ENCODE measurements around the gene IMMP2L. TPM values are rescaled to one million over a fixed set of nuclear protein-coding genes. Genes with fewer than 3 reads are reported as not detected.
A peak's percentile ranks its signal among the peaks of the same experiment; 100 is the strongest.

Gene IMMP2L
- total RNA-seq, 4 donors from 2014 or later, result 13.5 to 23.7 (median 18.3) TPM

DNA sequence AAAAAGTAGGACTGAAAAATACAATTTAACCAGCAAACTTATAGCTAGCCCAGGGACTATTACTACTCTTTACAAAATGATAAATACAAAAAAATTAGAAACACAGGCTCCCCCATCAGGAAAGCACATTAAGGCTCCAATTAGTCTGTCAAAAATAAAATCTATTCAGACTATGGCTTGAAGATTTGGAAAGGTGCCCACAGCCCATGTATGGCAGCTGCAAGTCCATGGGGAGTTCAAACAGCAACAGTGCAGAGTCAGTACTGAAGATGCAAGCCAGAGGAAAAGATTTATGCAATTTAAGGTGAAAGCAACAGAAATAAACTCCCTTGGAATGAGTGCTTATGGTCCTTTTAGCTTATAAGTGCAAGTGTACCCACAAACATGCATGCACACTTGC lies 29.7 kb downstream of the IMMP2L start:
- Histone ChIP-seq H3K4me3 (no peak overlapping the region), H3K4me1 (peaks cover 0 to 32% (median 4%) of the 10 kb centered on the region in 4 donors), H3K36me3 (no peaks in the 10 kb centered on the region), H3K27me3 (no peaks in the 10 kb centered on the region), H3K9me3 (no peaks in the 10 kb centered on the region), H3K27ac (no peak overlapping the region)
- DNase-seq (ENCODE audit: low spot score in 2 of 2), result no peak
- TF ChIP-seq EP300 (IDR thresholded peaks at IDR 0.05) (no peak), CTCF (IDR thresholded peaks at IDR 0.05) (no peak), POLR2A (IDR thresholded peaks at IDR 0.05) (no peak)

GRCh38 chr7:111531993-111532392 lies 30.3 kb downstream of the IMMP2L start:
- no peak for TF ChIP-seq POLR2A (IDR thresholded peaks at IDR 0.05)
- TF ChIP-seq CTCF (IDR thresholded peaks at IDR 0.05), result no peak
- peak in 1 of 2 donors; percentile 37 for TF ChIP-seq EP300 (IDR thresholded peaks at IDR 0.05)
- H3K36me3 ChIP-seq, result no peaks in the 10 kb centered on the region
- no peaks in the 10 kb centered on the region for H3K9me3 ChIP-seq
- H3K27ac ChIP-seq, result no peak overlapping the region
- no peaks in the 10 kb centered on the region for H3K27me3 ChIP-seq
- H3K4me1 ChIP-seq, result peaks cover 0 to 32% (median 4%) of the 10 kb centered on the region in 4 donors
- H3K4me3 ChIP-seq, result no peak overlapping the region
- no peak for DNase-seq (ENCODE audit: low spot score in 2 of 2)
- 84 to 95% methylated on average over 3 of the region's 3 CpGs for WGBS, 2 donors

GRCh38 chr7:111530356-111530668 lies 32.0 kb downstream of the IMMP2L start:
- Histone ChIP-seq H3K4me3 (no peak overlapping the region), H3K36me3 (no peaks in the 10 kb centered on the region), H3K27ac (no peak overlapping the region), H3K9me3 (no peaks in the 10 kb centered on the region), H3K4me1 (peaks cover 0 to 32% (median 4%) of the 10 kb centered on the region in 4 donors), H3K27me3 (no peaks in the 10 kb centered on the region)
- no peak for DNase-seq (ENCODE audit: low spot score in 2 of 2)
- TF ChIP-seq EP300 (IDR thresholded peaks at IDR 0.05), result no peak
- TF ChIP-seq CTCF (IDR thresholded peaks at IDR 0.05), result no peak
- no peak for TF ChIP-seq POLR2A (IDR thresholded peaks at IDR 0.05)

DNA sequence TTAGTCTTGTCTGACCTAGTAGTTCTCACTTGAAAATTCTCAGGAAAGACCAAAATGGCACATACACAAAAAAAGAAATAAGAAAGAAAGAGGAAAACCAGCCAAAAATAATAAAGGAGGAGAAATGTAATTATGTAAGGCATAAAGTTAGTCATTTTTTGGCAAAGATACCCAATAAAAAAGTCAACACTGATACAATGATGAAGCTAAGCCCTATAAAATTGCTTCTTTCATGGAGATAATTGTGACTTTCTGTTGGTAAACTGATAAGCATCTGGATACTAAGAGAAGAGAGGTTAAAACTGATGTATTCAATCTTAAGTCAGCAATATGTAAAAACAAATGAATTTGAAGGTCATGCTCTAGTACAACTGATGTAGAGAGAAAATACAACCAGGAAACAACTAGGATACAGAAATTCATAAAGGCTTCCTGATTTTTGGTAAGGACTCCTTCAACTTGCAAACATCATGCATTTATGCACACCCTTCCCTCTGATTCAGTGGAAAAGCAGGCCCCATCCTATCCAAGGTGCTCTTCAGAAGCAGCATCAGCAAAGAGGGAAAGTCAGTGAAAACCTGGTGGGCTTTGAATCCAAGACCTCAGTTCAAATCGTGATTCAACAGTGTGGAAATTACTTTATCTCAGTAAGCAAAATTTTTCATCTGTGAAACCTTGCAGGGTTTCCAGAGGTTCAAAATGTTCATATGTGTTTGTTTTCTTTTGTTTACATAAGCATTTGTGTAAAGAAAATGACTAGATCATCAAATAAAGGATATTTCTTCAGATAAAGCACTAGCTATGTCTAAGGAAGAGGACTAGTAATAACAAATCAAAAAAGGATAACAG lies 32.6 kb downstream of the IMMP2L start:
- Histone ChIP-seq H3K36me3 (no peaks in the 10 kb centered on the region), H3K27me3 (no peaks in the 10 kb centered on the region), H3K4me3 (no peak overlapping the region), H3K9me3 (no peaks in the 10 kb centered on the region), H3K27ac (no peak overlapping the region), H3K4me1 (peaks cover 0 to 32% (median 4%) of the 10 kb centered on the region in 4 donors)
- whole genome bisulfite sequencing, 2 donors, result 59 to 66% methylated on average over 1 of the region's 1 CpG
- no peak for TF ChIP-seq POLR2A (IDR thresholded peaks at IDR 0.05)
- no peak for TF ChIP-seq EP300 (IDR thresholded peaks at IDR 0.05)
- no peak for TF ChIP-seq CTCF (IDR thresholded peaks at IDR 0.05)
- DNase-seq (ENCODE audit: low spot score in 2 of 2), result no peak

- Histone ChIP-seq H3K4me3 (no peak overlapping the region), H3K27ac (no peak overlapping the region), H3K27me3 (no peaks in the 10 kb centered on the region), H3K4me1 (peaks cover 0 to 32% (median 4%) of the 10 kb centered on the region in 4 donors), H3K9me3 (no peaks in the 10 kb centered on the region), H3K36me3 (no peaks in the 10 kb centered on the region)
- WGBS, 2 donors, result 92 to 93% methylated on average over 1 of the region's 1 CpG
- DNase-seq (ENCODE audit: low spot score in 2 of 2), result no peak
- TF ChIP-seq EP300 (IDR thresholded peaks at IDR 0.05) (no peak), CTCF (IDR thresholded peaks at IDR 0.05) (no peak), POLR2A (IDR thresholded peaks at IDR 0.05) (no peak)
Measured at GRCh38 chr7:111528331-111528730, 34.0 kb downstream of the IMMP2L start.
